Right hindlimb (tissue), 1 donor: ENCODE results near the gene VASP.

Experiments
- DNase-seq: peaks from one replicate; pipeline ENCODE4 v3.0.0-alpha.2; 2018

Gene VASP

DNA sequence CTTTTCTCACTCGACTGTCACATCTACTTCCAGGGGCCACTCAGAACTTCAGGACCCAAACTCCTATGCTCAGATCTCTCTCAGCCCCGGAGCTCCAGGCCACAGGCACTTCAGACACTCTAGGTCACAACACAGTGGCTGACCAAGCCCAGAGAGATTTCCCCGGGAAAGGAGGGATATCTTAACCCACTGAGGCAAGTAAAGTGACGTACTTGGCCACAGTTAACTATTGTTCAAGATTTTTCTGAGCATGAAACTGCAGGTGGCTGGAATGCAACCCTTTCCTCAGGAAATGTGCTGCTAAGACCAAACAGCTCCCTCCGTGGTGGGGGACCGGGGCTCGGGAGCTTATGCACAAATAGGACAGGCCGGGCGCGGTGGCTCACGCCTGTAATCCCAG lies 53.4 kb downstream of the VASP start:
- DNase-seq = no peak

DNA sequence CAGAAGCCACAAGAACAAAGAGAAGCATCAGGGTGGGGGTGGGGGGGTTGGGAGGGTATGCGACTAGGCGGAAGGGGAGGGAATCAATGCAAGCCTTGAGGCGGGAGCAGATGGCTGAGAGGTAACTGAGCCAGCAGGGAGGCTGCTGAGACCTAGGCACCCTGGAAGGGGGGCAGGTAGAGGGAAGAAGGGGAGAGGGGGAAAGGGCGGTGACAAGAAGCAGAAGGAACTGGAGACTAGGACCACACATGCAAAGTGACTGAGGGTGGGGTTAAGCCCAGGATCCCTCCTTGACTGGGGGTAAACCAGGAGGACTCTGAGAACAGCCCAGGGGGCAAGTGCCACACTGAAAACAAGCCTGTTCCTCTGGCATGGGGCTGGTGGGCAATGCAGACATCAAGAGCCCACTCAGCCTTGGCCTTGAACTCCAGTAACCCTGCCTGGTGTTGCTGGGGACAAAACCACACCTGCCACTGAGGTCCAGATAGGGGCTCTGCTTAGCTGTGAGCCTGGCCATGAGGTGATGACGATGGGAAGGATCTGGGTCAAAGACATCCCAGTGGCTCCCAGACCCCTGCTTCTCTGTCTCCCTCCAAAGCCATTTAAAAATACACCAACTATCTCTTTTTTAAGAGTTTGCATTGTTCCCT lies 57.0 kb downstream of the VASP start:
- DNase-seq = no peak

DNA sequence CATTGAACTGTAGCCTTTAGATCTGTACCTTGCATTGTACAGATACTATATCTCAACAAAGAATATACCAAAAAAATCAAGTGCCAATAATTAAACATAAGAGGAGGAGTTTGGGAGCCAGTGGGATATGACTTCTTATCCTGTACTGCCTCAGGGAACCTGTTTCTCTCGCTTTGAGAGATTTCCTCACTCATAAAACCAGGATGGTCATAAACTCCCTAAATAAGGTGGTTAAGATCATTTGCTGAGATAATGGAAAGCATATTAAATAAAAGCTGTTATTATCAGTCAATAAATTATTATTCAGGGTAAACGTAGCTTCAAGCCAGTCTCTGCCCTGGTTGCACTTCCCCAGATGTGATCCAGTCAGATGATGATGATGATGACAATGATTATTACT lies 60.3 kb downstream of the VASP start:
- DNase-seq = no peak

DNA sequence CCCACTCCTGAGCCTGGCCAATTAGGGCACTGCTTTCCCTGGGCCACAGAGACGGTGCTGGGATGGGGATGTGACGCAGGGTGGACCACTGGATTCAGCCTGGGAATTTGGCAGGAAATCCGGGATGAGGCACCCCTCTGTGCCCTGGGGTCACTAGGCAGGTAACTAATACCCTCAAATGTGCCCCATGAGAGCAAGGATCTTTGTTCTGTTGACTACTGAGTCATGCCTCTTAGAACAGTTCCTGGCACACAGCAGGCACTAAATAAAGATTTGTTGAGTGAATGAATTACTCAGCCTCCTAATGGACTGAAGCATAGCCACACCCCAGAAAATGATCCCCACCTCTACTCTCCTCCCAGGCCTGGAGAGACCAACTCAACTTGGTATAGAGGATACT lies 61.5 kb downstream of the VASP start:
- no peak for DNase-seq

DNA sequence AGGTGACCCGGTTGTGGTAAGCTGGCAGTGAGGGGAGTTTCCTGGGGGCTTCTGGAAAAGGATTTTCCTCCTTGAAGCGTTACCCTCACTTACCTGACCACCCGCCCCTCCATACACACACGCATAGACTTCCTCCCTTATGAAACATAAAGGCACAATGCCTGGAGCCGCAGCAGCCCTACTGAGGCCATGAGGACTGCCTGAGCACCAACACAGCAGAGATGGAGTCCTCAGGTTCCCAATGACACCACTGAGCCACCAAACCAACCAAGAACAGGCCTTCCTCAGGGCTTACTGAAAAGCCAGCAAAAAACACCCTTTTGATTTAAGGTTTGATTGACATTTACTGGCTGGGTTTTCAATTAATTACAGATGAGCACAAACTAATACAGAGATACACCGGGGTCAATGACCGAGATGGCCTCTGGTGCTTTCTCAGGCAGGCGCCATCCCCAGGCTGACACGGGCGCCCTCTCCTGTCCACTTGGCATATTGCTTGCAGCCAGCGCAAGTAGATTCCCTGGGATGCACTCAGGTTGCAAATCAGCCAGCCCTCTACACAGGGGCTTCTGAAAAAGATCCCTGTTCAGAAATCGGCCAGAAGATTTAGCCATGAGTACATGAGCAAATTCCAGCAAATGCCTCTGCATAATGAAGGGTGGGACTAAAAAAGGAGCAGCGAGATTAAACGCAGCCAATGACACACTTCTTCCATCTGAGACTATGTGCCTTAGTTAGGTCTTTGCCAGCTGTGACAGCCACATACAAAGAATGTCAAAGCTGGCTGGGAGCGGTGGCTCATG lies 62.5 kb downstream of the VASP start:
- no peak for DNase-seq

DNA sequence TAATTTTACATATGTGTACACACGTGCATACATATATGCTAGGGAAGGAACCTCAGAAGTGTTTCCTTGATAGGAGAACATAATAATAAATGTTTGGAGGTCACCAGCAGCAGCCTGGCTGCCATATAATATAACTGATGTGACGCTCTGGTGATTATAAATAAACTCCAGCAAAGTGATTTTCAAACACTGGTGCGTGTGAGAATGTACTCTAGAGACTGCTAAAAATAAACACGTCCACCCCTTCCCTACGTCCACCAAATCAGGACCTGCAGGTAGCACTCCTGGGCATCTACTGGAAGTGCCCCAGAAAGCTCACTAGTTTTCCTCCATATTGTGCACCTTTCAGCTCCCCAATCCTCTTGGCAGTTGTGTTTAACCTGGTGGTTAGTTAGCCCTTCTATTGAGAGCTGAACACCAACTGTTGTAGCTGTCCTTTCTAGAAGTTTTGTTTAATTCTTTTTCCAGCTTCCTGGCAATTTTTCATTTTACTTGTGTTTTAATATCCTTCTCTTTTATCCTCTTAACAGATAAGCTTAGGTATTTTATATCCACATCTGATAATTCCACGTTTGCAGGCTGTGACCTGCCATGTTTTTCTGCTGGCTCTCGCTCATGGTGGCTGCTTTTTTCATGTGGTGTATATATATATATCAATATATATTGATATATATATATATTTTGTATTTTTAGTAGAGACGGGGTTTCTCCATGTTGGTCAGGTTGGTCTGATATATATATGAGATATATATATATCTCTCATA lies 64.4 kb downstream of the VASP start:
- DNase-seq = no peak

DNA sequence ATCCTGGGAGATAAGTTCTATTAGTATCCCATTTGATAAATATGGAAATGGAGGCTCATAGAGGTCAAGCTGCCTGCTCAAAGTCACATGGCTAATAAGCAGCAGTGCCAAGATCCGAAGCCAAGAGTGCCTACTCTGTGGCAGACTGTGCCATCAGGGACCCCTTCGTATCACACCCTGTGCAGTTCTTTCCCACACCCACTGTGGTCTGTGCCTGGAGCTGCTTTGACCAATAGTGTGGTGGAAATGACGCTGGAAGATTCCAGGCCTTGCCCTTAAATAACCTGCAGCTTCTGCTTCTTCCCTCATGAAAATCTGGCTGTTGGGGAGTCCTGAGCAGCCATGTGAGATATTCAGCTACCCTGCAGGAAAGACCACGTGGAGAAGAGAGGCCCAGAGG lies 67.2 kb downstream of the VASP start:
- DNase-seq = no peak

DNA sequence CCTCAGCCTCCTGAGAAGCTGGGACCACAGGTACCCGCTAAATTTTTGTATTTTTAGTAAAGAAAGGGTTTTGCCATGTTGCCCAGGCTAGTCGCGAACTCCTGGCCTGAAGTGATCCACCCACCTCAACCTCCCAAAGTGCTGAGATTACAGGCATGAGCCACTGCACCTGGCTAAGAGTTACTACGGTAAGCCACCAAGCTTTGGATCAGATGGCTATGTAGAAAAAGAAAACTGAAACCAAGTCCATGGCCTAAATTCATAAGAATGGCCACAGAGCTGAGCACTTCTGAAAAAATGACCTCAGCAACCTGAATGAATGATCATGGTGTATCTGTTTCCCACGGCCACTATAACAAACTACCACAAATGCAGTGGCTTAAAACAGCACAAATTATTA lies 67.9 kb downstream of the VASP start:
- DNase-seq = no peak
